Caco-2 (cell line): Measurements from ENCODE around the gene CSH2. TPM values are rescaled to one million over a fixed set of nuclear protein-coding genes. Genes with fewer than 3 reads are reported as not detected.

Experiments used
- BruUV-seq: library from RNA; stranded (reverse); fragments of 400-500 nt; replicated peaks from 2 replicates; lab custom pipeline; 2021; lab: Mats Ljungman, UMichigan
- CTCF ChIA-PET: fragments of 300-600 bp; sonication (Branson Sonifier 250); formaldehyde crosslinking; loops from one replicate; lab custom pipeline; 2022; ENCODE audit warnings: antibody characterized with exemption; lab: Charles Lee
- POLR2A ChIA-PET: fragments of 300-600 bp; sonication (Branson Sonifier 250); formaldehyde crosslinking; loops from one replicate; lab custom pipeline; 2022; ENCODE audit warnings: antibody characterized with exemption; lab: Charles Lee
- DNase-seq, 2 experiments: peaks; one replicate each; pipeline versions ENCODE4 v3.0.0 to v3.0.0-alpha.2; 2020 to 2022
- H3K27me3 ChIP-seq: replicated peaks from 2 replicates; pipeline ENCODE4 v1.6.0; 2011; ENCODE audit warnings: low read length; ENCODE audit not compliant: control insufficient read depth, insufficient read depth
- H3K36me3 ChIP-seq: 2 replicates; pipeline ENCODE4 v1.5.1; 2011; ENCODE audit warnings: low read length; ENCODE audit not compliant: control insufficient read depth, insufficient read depth
- H3K4me1 ChIP-seq: fragments of 250-450 bp; sonication (Bioruptor Pico); 2 replicates; pipeline ENCODE4 v1.5.1; 2020; ENCODE audit warnings: mild to moderate bottlenecking
- H3K4me3 ChIP-seq: 2 replicates; pipeline ENCODE4 v1.5.1; 2011; ENCODE audit warnings: low read depth, mild to moderate bottlenecking, control low read depth, low read length
- H3K9me3 ChIP-seq: fragments of 250-450 bp; sonication (Bioruptor Pico); 2 replicates; pipeline ENCODE4 v1.5.1; 2020; ENCODE audit warnings: mild to moderate bottlenecking, moderate library complexity
- H3K27ac Mint-ChIP-seq: one replicate; pipeline ENCODE4 v1.8.0; 2022; ENCODE audit warnings: mixed read lengths; ENCODE audit not compliant: unreplicated experiment
- H3K27me3 Mint-ChIP-seq: one replicate; pipeline ENCODE4 v1.8.0; 2022; ENCODE audit warnings: mixed read lengths; ENCODE audit not compliant: insufficient read depth, unreplicated experiment
- H3K36me3 Mint-ChIP-seq: one replicate; pipeline ENCODE4 v1.8.0; 2022; ENCODE audit warnings: mild to moderate bottlenecking, mixed read lengths; ENCODE audit not compliant: insufficient read depth, unreplicated experiment
- H3K4me1 Mint-ChIP-seq: one replicate; pipeline ENCODE4 v1.8.0; 2022; ENCODE audit warnings: low read depth, mixed read lengths; ENCODE audit not compliant: unreplicated experiment
- H3K4me3 Mint-ChIP-seq: one replicate; pipeline ENCODE4 v1.8.0; 2022; ENCODE audit warnings: mild to moderate bottlenecking, moderate library complexity, mixed read lengths; ENCODE audit not compliant: unreplicated experiment
- H3K9me3 Mint-ChIP-seq: one replicate; pipeline ENCODE4 v1.8.0; 2022; ENCODE audit warnings: mixed read lengths; ENCODE audit not compliant: unreplicated experiment
- CTCF ChIP-seq, 2 experiments: fragments of 200-600 bp in 1 of 2; IDR thresholded peaks; 1 replicate in 1 of 2; 2 replicates in 1 of 2; pipeline versions ENCODE4 v1.5.1 to v1.8.0; 2011 to 2022; ENCODE audit warnings: antibody characterized with exemption in 1 of 2, control low read depth in 1 of 2, inconsistent platforms in 1 of 2, low read depth in 1 of 2, low read length in 1 of 2, mild to moderate bottlenecking in 1 of 2, moderate library complexity in 1 of 2; ENCODE audit not compliant: insufficient read depth in 1 of 2, severe bottlenecking in 1 of 2, unreplicated experiment in 1 of 2
- intact Hi-C: fragments of 100-400 bp; cut with micrococcal nuclease; formaldehyde crosslinking; loops from one replicate; pipeline ENCODE4 v1.10.0; 2022; ENCODE audit not compliant: unreplicated experiment
- total RNA-seq: library from RNA; stranded (reverse); gene quantifications from 2 replicates; pipeline ENCODE4 v1.2.3, GENCODE V29; 2022

Gene CSH2
- total RNA-seq, 1 experiment from 2014 or later: not detected

DNA sequence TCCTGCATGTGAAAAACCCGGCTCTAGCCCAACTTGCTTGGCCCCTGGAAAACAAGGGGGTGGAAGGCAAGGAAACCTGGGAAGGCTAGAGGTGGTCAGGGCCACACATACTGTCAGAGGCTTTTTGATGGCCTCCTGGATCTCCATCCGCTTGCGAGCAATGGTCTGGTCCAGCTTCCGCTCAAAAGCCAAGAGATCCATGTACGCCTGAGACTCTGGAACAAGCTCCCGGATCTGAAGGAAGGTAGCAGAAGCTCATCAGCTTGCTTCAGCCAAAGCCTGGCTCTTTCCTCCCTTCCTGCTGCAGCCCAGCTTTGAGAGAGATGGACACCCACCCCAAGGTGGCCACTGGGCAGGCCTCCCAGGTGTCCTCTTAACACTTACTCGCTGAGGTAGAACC lies 36.7 kb downstream of the CSH2 start:
- Histone ChIP-seq H3K27me3 (no peaks in the 10 kb centered on the region), H3K9me3 (no peaks in the 10 kb centered on the region), H3K36me3 (peaks cover 12% of the 10 kb centered on the region), H3K4me1 (peaks cover 9% of the 10 kb centered on the region), H3K4me3 (no peak overlapping the region)
- Mint-ChIP-seq H3K9me3 (no peaks in the 10 kb centered on the region), H3K27me3 (no peaks in the 10 kb centered on the region), H3K4me3 (no peak overlapping the region), H3K27ac (no peak overlapping the region), H3K36me3 (peaks cover 68% of the 10 kb centered on the region), H3K4me1 (peaks cover 20% of the 10 kb centered on the region)
- no TSS peak for BruUV-seq
- no peak for TF ChIP-seq CTCF (IDR thresholded peaks at IDR 0.05; ENCODE audit: insufficient read depth in 1 of 2, low read depth in 1 of 2, low read length in 1 of 2, severe bottlenecking in 1 of 2, unreplicated experiment in 1 of 2)
- intact Hi-C loops: no loop called here
- POLR2A ChIA-PET: no interaction called here
- no peak for DNase-seq
- CTCF ChIA-PET: no interaction called here

DNA sequence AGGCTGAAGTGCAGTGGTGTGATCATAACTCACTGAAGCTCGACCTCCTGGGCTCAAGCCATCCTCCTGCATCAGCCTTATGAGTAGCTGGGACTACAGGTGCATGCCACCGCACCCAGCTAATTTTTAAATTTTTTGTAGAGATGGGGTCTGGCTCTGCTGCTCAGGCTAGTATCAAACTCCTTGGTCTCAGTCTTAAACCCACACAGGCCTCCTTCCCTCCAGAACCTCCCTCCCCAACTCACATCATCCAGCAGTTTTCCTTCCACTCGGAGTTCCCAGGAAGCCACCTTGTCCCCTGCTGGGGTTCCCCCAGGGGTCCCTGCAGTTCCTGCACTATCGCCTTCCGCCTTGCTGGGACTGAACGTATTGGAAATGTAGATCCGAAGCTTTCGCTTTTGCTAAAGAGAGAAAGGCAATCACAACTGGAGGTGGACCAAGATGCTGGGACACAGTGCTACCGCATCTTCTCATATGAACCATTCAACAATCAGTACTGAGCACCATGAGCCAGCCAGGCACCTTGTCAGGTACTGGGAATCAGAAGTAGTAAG lies 38.2 kb downstream of the CSH2 start:
- H3K9me3 ChIP-seq: no peaks in the 10 kb centered on the region
- H3K4me3 ChIP-seq: no peak overlapping the region
- no peaks in the 10 kb centered on the region for H3K9me3 Mint-ChIP-seq
- H3K4me1 ChIP-seq: no peaks in the 10 kb centered on the region; the same call in 1 of the 2 replicates
- peaks cover 79% of the 10 kb centered on the region for H3K36me3 Mint-ChIP-seq
- intact Hi-C loops: no loop called here
- H3K4me1 Mint-ChIP-seq: peaks cover 12% of the 10 kb centered on the region
- no TSS peak for BruUV-seq
- no peak overlapping the region for H3K27ac Mint-ChIP-seq
- TF ChIP-seq CTCF (IDR thresholded peaks at IDR 0.05; ENCODE audit: insufficient read depth in 1 of 2, low read depth in 1 of 2, low read length in 1 of 2, severe bottlenecking in 1 of 2, unreplicated experiment in 1 of 2): no peak
- H3K36me3 ChIP-seq: peaks cover 11% of the 10 kb centered on the region
- H3K27me3 ChIP-seq: no peaks in the 10 kb centered on the region
- ChIA-PET CTCF (interaction anchor here (1.2 kb wide), 1 partner anchor 13 kb away, joined by 5 read pairs; no protein-coding TSS in a partner anchor), POLR2A (interaction anchor here (0.6 kb wide), 1 partner anchor 11 kb away, joined by 3 read pairs; no protein-coding TSS in a partner anchor)
- H3K4me3 Mint-ChIP-seq: no peak overlapping the region
- no peaks in the 10 kb centered on the region for H3K27me3 Mint-ChIP-seq
- DNase-seq: no peak

GRCh38 chr17:63834431-63835166 lies 38.9 kb downstream of the CSH2 start:
- Histone ChIP-seq H3K36me3 (peaks cover 14% of the 10 kb centered on the region), H3K9me3 (no peaks in the 10 kb centered on the region), H3K4me3 (no peak overlapping the region), H3K4me1 (no peaks in the 10 kb centered on the region; the same call in 1 of the 2 replicates), H3K27me3 (no peaks in the 10 kb centered on the region)
- TF ChIP-seq CTCF (IDR thresholded peaks at IDR 0.05; ENCODE audit: insufficient read depth in 1 of 2, low read depth in 1 of 2, low read length in 1 of 2, severe bottlenecking in 1 of 2, unreplicated experiment in 1 of 2): peak; percentile 56 to 66
- ChIA-PET CTCF (interaction anchor here (0.8 kb wide), 1 partner anchor 8 kb away, joined by 3 read pairs; the partner anchor contains the start of gene SMARCD2), POLR2A (interaction anchor here (0.6 kb wide), 1 partner anchor 10 kb away, joined by 3 read pairs; no protein-coding TSS in a partner anchor)
- DNase-seq: peak; percentile 73 to 76
- Mint-ChIP-seq H3K36me3 (peaks cover 86% of the 10 kb centered on the region), H3K27me3 (no peaks in the 10 kb centered on the region), H3K9me3 (no peaks in the 10 kb centered on the region), H3K4me3 (no peak overlapping the region), H3K27ac (no peak overlapping the region), H3K4me1 (peaks cover 15% of the 10 kb centered on the region)
- intact Hi-C loops: no loop called here
- BruUV-seq: no TSS peak
